SK-N-SH treated with all-trans-retinoic acid at 6 μM for 48 hours (cell line): Measurements from ENCODE around the gene HOXB1.

ENCODE experiments used
- ATAC-seq: fragments of 200-7000 bp; cut with Tn5 transposase; 3 replicates; pipeline ENCODE4 v1.9.1; 2020; ENCODE audit warnings: mild to moderate bottlenecking, moderate library complexity
- BACH2 ChIP-seq: fragments of 250-450 bp; sonication (Bioruptor Pico); IDR thresholded peaks from 2 replicates; pipeline ENCODE4 v1.9.0; 2021; ENCODE audit warnings: mild to moderate bottlenecking, borderline replicate concordance
- CSDC2 ChIP-seq: fragments of 250-450 bp; sonication (Bioruptor Pico); IDR thresholded peaks from 2 replicates; pipeline ENCODE4 v1.5.0; 2020; ENCODE audit warnings: mild to moderate bottlenecking, moderate library complexity
- CSRNP3 ChIP-seq: fragments of 250-450 bp; sonication (Bioruptor Pico); IDR thresholded peaks from 2 replicates; pipeline ENCODE4 v1.5.1; 2021; ENCODE audit warnings: mild to moderate bottlenecking, moderate library complexity
- ESRRG ChIP-seq: fragments of 250-450 bp; sonication (Bioruptor Pico); IDR thresholded peaks from 2 replicates; pipeline ENCODE4 v1.6.1; 2021; ENCODE audit warnings: mild to moderate bottlenecking
- GLIS3 ChIP-seq: fragments of 250-450 bp; sonication (Bioruptor Pico); IDR thresholded peaks from 2 replicates; pipeline ENCODE4 v1.5.0; 2020; ENCODE audit warnings: mild to moderate bottlenecking, moderate library complexity
- ISL1 ChIP-seq: fragments of 250-450 bp; sonication (Bioruptor Pico); IDR thresholded peaks from 2 replicates; pipeline ENCODE4 v2.1.2; 2022; ENCODE audit warnings: mild to moderate bottlenecking, moderate library complexity
- OSR1 ChIP-seq: fragments of 250-450 bp; sonication (Bioruptor Pico); IDR thresholded peaks from 2 replicates; pipeline ENCODE4 v1.8.0; 2022; ENCODE audit warnings: moderate library complexity, mild to moderate bottlenecking, inconsistent platforms
- POU6F1 ChIP-seq: fragments of 250-450 bp; sonication (Bioruptor Pico); IDR thresholded peaks from 2 replicates; pipeline ENCODE4 v1.8.0; 2021; ENCODE audit warnings: low read depth, mild to moderate bottlenecking, moderate library complexity, borderline replicate concordance
- PPARA ChIP-seq: fragments of 250-450 bp; sonication (Bioruptor Pico); IDR thresholded peaks from 2 replicates; pipeline ENCODE4 v1.5.0; 2020; ENCODE audit warnings: mild to moderate bottlenecking, borderline replicate concordance
- RARB ChIP-seq: fragments of 250-450 bp; sonication (Bioruptor Pico); IDR thresholded peaks from 2 replicates; pipeline ENCODE4 v1.8.0; 2021; ENCODE audit warnings: mild to moderate bottlenecking, moderate library complexity
- SNAI2 ChIP-seq: fragments of 250-450 bp; sonication (Bioruptor Pico); IDR thresholded peaks from 2 replicates; pipeline ENCODE4 v1.5.0; 2020; ENCODE audit warnings: mild to moderate bottlenecking, moderate library complexity
- TCF4 ChIP-seq: fragments of 250-450 bp; sonication (Bioruptor Pico); IDR thresholded peaks from 2 replicates; pipeline ENCODE4 v1.8.0; 2021; ENCODE audit warnings: mild to moderate bottlenecking, moderate library complexity, borderline replicate concordance
- TOX ChIP-seq: fragments of 250-450 bp; sonication (Bioruptor Pico); IDR thresholded peaks from 2 replicates; pipeline ENCODE4 v1.8.0; 2021; ENCODE audit warnings: mild to moderate bottlenecking, moderate library complexity, borderline replicate concordance
- ZC3H10 ChIP-seq: fragments of 250-450 bp; sonication (Bioruptor Pico); IDR thresholded peaks from 2 replicates; pipeline ENCODE4 v1.5.1; 2021; ENCODE audit warnings: mild to moderate bottlenecking, moderate library complexity
- ZFP3 ChIP-seq: fragments of 250-450 bp; sonication (Bioruptor Pico); IDR thresholded peaks from 2 replicates; pipeline ENCODE4 v1.5.0; 2020; ENCODE audit warnings: mild to moderate bottlenecking, moderate library complexity
- ZNF565 ChIP-seq: fragments of 450-650 bp; formaldehyde crosslinking; conservative IDR thresholded peaks from 2 replicates; pipeline ENCODE4 v1.5.0; 2020; ENCODE audit warnings: low read depth, mild to moderate bottlenecking, moderate library complexity
- ZNF70 ChIP-seq: fragments of 450-650 bp; formaldehyde crosslinking; IDR thresholded peaks from 2 replicates; pipeline ENCODE4 v1.5.0; 2020; ENCODE audit warnings: mild to moderate bottlenecking, moderate library complexity
- ZNF8 ChIP-seq: fragments of 450-650 bp; formaldehyde crosslinking; IDR thresholded peaks from 2 replicates; pipeline ENCODE4 v1.5.0; 2020; ENCODE audit warnings: mild to moderate bottlenecking, moderate library complexity
- TF ChIP-seq, protein P1 (sequence below): fragments of 250-450 bp; sonication (Bioruptor Pico); IDR thresholded peaks from 2 replicates; pipeline ENCODE4 v1.8.0; 2020; ENCODE audit warnings: mild to moderate bottlenecking, moderate library complexity, borderline replicate concordance
- TF ChIP-seq, protein P2 (sequence below): fragments of 250-450 bp; sonication (Bioruptor Pico); IDR thresholded peaks from 2 replicates; pipeline ENCODE4 v1.5.1; 2020; ENCODE audit warnings: low read depth, mild to moderate bottlenecking, moderate library complexity

The HOXB1 gene

DNA sequence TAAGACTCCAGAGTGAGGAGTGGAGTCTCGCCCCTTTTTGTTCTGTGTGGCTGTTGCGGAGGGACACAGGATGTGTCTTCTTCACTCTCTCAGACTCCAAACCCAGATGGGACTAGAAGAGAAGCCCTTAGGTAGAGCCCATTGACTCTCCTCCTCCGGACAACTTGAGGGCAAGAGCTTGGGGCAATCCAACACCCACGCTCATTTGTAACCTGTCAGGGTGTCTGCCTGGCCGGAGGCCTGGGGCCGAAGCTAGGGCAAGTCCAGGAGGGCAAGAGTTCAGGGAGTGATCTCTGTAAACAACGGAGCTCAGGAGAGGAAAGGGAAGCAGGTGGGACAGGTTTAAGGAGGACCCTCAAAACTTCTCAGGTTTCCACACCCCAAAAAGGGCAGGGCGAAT, 1.4 kb upstream of the HOXB1 start:
- TF ChIP-seq, protein P1, sequence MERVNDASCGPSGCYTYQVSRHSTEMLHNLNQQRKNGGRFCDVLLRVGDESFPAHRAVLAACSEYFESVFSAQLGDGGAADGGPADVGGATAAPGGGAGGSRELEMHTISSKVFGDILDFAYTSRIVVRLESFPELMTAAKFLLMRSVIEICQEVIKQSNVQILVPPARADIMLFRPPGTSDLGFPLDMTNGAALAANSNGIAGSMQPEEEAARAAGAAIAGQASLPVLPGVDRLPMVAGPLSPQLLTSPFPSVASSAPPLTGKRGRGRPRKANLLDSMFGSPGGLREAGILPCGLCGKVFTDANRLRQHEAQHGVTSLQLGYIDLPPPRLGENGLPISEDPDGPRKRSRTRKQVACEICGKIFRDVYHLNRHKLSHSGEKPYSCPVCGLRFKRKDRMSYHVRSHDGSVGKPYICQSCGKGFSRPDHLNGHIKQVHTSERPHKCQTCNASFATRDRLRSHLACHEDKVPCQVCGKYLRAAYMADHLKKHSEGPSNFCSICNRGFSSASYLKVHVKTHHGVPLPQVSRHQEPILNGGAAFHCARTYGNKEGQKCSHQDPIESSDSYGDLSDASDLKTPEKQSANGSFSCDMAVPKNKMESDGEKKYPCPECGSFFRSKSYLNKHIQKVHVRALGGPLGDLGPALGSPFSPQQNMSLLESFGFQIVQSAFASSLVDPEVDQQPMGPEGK (CRISPR knock-in tag) = no peak
- no peak for TF ChIP-seq ZC3H10 (CRISPR knock-in tag)
- ATAC-seq = no peak

DNA sequence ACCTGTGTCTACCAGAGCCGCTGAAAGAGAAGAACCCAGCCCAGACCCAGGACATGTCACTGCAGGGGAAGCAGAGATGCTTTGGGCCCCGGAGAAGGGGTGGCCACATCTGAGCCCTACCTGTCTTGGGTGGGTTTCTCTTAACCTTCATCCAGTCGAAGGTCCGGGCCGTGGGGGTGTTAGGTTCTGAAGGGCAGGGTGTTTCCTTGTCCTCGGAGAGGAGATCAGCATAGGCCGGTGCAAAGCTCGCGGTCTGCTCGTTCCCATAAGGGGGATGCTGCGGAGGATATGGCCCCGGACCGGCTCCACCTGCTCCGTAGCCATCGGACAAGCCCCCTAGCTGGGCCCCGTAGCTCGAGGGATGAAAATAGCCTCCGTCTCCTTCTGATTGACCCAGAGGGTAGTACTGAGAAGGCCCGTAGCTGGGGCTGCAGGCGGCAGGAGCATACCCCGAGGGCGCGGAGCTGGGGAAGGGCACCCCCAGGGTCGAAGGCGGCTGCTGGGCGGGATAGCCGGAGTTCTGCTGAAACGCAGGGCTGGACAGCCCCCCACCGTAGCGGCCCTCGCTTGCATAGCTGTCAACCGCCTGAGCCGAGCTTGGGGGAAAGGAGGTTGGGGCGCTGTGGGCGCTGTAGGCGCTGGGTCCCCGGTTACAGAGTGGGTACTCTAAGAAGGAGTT, 464 bp downstream of the HOXB1 start:
- TF ChIP-seq POU6F1 (CRISPR knock-in tag) = no peak
- no peak for TF ChIP-seq ISL1 (CRISPR knock-in tag)
- no peak for TF ChIP-seq ESRRG (CRISPR knock-in tag)
- TF ChIP-seq, protein P1 (CRISPR knock-in tag) = no peak
- TF ChIP-seq OSR1 (CRISPR knock-in tag) = no peak
- no peak for TF ChIP-seq BACH2 (CRISPR knock-in tag)
- no peak for TF ChIP-seq SNAI2
- TF ChIP-seq PPARA (CRISPR knock-in tag) = no peak
- TF ChIP-seq ZNF565 (CRISPR knock-in tag) = no peak
- TF ChIP-seq ZFP3 (CRISPR knock-in tag) = no peak
- TF ChIP-seq TOX (CRISPR knock-in tag) = no peak
- TF ChIP-seq ZNF8 = no peak
- TF ChIP-seq GLIS3 (CRISPR knock-in tag) = no peak
- TF ChIP-seq TCF4 (CRISPR knock-in tag) = no peak
- TF ChIP-seq, protein P2, sequence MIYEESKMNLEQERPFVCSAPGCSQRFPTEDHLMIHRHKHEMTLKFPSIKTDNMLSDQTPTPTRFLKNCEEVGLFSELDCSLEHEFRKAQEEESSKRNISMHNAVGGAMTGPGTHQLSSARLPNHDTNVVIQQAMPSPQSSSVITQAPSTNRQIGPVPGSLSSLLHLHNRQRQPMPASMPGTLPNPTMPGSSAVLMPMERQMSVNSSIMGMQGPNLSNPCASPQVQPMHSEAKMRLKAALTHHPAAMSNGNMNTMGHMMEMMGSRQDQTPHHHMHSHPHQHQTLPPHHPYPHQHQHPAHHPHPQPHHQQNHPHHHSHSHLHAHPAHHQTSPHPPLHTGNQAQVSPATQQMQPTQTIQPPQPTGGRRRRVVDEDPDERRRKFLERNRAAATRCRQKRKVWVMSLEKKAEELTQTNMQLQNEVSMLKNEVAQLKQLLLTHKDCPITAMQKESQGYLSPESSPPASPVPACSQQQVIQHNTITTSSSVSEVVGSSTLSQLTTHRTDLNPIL (CRISPR knock-in tag) = no peak
- no peak for TF ChIP-seq RARB (CRISPR knock-in tag)
- no peak for TF ChIP-seq CSRNP3 (CRISPR knock-in tag)
- no peak for TF ChIP-seq ZNF70 (CRISPR knock-in tag)
- ATAC-seq = no peak

GRCh38 chr17:48529683-48530009, 1.2 kb downstream of the HOXB1 start:
- TF ChIP-seq OSR1 (CRISPR knock-in tag) (no peak), ZNF565 (CRISPR knock-in tag) (no peak), GLIS3 (CRISPR knock-in tag) (no peak), RARB (CRISPR knock-in tag) (no peak), ZNF8 (no peak), SNAI2 (no peak), CSDC2 (CRISPR knock-in tag) (no peak)
- TF ChIP-seq, protein P1 (CRISPR knock-in tag) = no peak
- TF ChIP-seq, all 23 proteins: peak for 0
- ATAC-seq = no peak
